Aorta (tissue), 5 donors: ENCODE measurements around the gene STK25. TPM values are rescaled to one million over a fixed set of nuclear protein-coding genes. Genes with fewer than 3 reads are reported as not detected.

Experiments used
- ATAC-seq: fragments of 200-7000 bp; cut with Tn5 transposase; one replicate; pipeline ENCODE4 v1.9.1; 2022; ENCODE audit warnings: moderate library complexity; ENCODE audit not compliant: low FRiP score
- DNase-seq, 2 donors: peaks; one replicate each; pipeline ENCODE4 v3.0.0-alpha.2; 2020
- H3K27ac ChIP-seq, 2 donors: one replicate each; pipeline ENCODE4 v1.5.1; 2013; ENCODE audit warnings: low read length in 2 of 2, mild to moderate bottlenecking in 2 of 2, moderate library complexity in 2 of 2, control low read depth in 1 of 2, inconsistent platforms in 1 of 2, low read depth in 1 of 2
- H3K27me3 ChIP-seq, 2 donors: one replicate each; pipeline ENCODE4 v1.6.1; 2013; ENCODE audit warnings: control low read depth in 1 of 2, low read length in 1 of 2, mild to moderate bottlenecking in 1 of 2, moderate library complexity in 1 of 2; ENCODE audit not compliant: insufficient read depth in 2 of 2, control insufficient read depth in 1 of 2
- H3K36me3 ChIP-seq, 2 donors: one replicate each; pipeline ENCODE4 v1.6.1; 2013; ENCODE audit warnings: control low read depth in 1 of 2, low read length in 1 of 2, mild to moderate bottlenecking in 1 of 2; ENCODE audit not compliant: insufficient read depth in 2 of 2, control insufficient read depth in 1 of 2
- H3K4me1 ChIP-seq, 2 donors: one replicate each; pipeline ENCODE4 v1.6.1; 2013; ENCODE audit warnings: low read length in 2 of 2, control low read depth in 1 of 2, mild to moderate bottlenecking in 1 of 2, moderate library complexity in 1 of 2; ENCODE audit not compliant: insufficient read depth in 2 of 2, control insufficient read depth in 1 of 2
- H3K4me3 ChIP-seq, 2 donors: one replicate each; pipeline ENCODE4 v1.5.1; 2013; ENCODE audit warnings: low read length in 2 of 2, control low read depth in 1 of 2, mild to moderate bottlenecking in 1 of 2
- H3K9me3 ChIP-seq: one replicate; pipeline ENCODE4 v1.6.1; 2013; ENCODE audit warnings: mild to moderate bottlenecking, low read length; ENCODE audit not compliant: control insufficient read depth
- WGBS, 2 donors: extraction: QIAGEN DNeasy Blood & Tissue Kit; methylation state at CpG; one replicate each; pipeline ENCODE4 v1.1.7; 2013; 5-methylcytosine and 5-hydroxymethylcytosine counted together
- intact Hi-C, 2 donors: fragments of 100-400 bp; cut with DNase I; formaldehyde crosslinking; loops; one replicate each; pipeline versions ENCODE4 v1.14.2 to v1.15.0; 2022
- polyA plus RNA-seq, 2 donors: library from polyadenylated mRNA; stranded (reverse); fragments of 200-250 nt; gene quantifications; one replicate each; pipeline ENCODE4 v1.2.3, GENCODE V29; 2013
- total RNA-seq, 2 donors: library from RNA; stranded (reverse); fragmentation: NEBNext Ultra II Directional; extraction: Animal tissue kit (Norgen Biotek cat#: 25700); gene quantifications; one replicate each; pipeline ENCODE4 v1.2.1, GENCODE V29; 2021
- donor health status: healthy with polysubstance abuse.
- donor health status: Bipolar disorder and iron deficiency.
- donor health status: DM: no; HTN: no; CAD: no.
- donor health status: DM: no; HTN: no; CAD: no.
- donor health status: DM: yes; HTN: yes; CAD: no.

The STK25 gene
- total and polyA plus RNA-seq, 4 donors: 85.1 to 261 (median 121) TPM

DNA sequence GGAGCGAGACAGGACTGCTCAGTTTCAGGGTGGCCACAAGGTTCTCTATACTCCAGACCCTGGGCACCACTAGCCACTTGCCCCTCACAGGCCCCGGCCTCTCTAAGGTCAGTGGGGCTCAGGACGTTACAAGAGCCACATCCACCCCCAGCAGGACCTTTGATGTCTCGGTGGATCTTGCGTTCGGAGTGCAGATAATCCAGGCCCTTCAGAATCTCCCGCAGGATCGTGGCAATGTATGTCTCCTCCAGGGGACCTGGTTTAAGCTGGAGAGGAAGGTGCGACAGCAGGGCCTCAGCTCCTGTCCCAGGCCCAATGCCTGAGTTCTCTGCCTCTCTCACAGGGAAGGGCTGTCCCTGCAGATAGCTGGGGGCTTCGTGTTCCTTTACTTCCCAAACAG, 8.4 kb downstream of the STK25 start:
- H3K9me3 ChIP-seq: no peaks in the 10 kb centered on the region
- intact Hi-C loops: no loop called here
- H3K4me1 ChIP-seq: no peaks in the 10 kb centered on the region
- peak in 1 of 2 donors; percentile 45 for DNase-seq
- H3K27ac ChIP-seq: no peak overlapping the region
- H3K4me3 ChIP-seq: no peak overlapping the region
- no peaks in the 10 kb centered on the region for H3K27me3 ChIP-seq
- H3K36me3 ChIP-seq: no peaks in the 10 kb centered on the region
- ATAC-seq: no peak
- WGBS, 2 donors: 91 to 93% methylated on average over 10 of the region's 10 CpGs

DNA sequence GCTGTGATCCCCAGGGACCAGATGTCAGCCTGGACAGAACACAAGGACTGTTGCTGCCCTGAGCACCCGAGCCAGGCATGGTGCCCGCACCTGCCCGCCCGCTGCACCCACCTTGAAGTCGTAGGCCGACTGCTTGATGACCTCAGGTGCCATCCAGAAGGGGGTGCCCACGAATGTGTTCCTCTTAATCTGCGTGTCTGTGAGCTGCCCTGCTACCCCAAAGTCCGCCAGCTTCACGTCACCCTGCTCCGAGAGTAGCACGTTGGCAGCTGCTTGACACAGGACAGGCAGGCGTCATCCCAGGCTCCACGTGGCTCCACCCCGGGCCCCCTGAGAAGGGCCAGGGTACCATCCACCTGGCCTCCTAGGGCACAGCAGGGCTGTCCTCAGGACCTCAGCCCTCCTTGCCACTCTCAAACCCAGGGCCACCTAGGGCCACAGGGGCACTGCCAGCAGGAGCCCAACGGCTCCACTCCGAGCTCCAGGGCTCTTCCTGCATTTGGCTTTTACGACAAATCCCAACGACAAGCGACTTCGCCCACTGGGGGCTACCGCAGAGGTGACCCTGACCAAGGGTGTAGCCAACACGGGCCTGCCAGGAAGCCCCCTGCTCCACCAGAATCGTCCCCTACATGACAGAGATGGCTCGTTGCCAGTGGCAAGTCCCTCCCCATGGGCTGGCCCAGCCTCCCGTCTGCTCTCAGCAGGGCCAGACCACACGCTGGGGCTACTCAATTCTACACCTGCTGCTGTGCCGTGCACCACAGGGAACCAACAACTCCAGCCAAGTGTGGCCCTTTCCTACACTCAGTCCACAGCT, 9.0 kb downstream of the STK25 start:
- H3K4me1 ChIP-seq: no peaks in the 10 kb centered on the region
- ATAC-seq (no peak), DNase-seq (peak in 1 of 2 donors; percentile 66)
- no peaks in the 10 kb centered on the region for H3K27me3 ChIP-seq
- no peaks in the 10 kb centered on the region for H3K9me3 ChIP-seq
- 78 to 80% methylated on average over 28 of the region's 28 CpGs for WGBS, 2 donors
- intact Hi-C loops: no loop called here
- H3K36me3 ChIP-seq: no peaks in the 10 kb centered on the region
- H3K4me3 ChIP-seq: no peak overlapping the region
- no peak overlapping the region for H3K27ac ChIP-seq

- 89 to 90% methylated on average over 35 to 36 of the region's 36 CpGs for WGBS, 2 donors
- DNase-seq (peak in 1 of 2 donors; percentile 69), ATAC-seq (no peak)
- H3K27ac ChIP-seq: no peak overlapping the region
- intact Hi-C loops: no loop called here
- no peaks in the 10 kb centered on the region for H3K36me3 ChIP-seq
- H3K4me3 ChIP-seq: no peak overlapping the region
- no peaks in the 10 kb centered on the region for H3K27me3 ChIP-seq
- no peaks in the 10 kb centered on the region for H3K4me1 ChIP-seq
- H3K9me3 ChIP-seq: no peaks in the 10 kb centered on the region
Measured at GRCh38 chr2:241498115-241499070, 10.0 kb downstream of the STK25 start.

DNA sequence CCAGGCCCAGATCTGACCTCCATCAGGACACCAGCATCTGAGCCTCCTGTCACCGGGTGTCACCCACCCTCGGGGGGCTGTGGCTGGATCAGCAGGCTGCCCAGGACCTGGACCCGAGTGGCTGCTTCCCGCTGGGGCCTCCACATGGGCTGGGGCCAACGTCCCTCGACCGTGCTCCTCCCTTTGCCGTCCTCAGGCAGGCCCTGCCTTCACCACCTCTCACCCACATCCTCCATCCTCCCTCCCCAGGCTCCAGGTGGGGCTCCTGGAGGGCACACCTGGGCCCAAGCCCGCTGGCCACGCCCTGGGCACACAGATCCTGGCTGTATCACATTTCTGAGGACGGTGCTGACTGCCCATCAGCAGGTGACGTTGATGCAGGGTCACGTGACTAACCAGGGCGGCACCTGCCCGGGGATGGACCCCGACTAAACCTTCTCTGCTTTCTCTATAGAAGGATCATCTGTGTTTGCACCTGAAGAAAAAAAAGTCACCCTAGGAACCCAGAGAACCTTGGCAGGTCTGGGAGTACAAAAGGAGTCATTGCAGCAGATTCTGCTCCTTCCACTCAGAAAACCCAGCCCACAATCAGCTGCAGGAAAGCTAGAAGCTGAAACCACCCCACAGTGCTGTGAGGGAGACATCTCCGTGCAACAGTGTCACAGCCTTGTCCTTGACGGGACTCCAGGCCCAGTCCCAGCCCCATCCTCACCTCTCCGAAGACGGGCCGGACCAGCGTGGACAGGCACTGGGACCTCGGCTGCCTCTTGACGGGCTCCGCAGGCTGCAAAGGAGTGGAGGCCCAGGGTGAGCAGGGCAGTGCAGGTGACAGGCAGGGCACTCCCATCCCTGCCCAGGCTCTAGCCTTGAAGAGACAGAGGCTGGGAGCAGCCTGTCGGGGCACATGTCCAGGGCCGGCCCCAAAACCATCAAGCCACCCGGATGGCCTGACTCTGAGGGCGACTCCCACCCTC, 11.2 kb downstream of the STK25 start:
- no peak overlapping the region for H3K27ac ChIP-seq
- no peaks in the 10 kb centered on the region for H3K27me3 ChIP-seq
- intact Hi-C loops: no loop called here
- no peak overlapping the region for H3K4me3 ChIP-seq
- H3K36me3 ChIP-seq: no peaks in the 10 kb centered on the region
- ATAC-seq (no peak), DNase-seq (no peak)
- H3K9me3 ChIP-seq: no peaks in the 10 kb centered on the region
- H3K4me1 ChIP-seq: no peaks in the 10 kb centered on the region
- 86 to 87% methylated on average over 29 of the region's 29 CpGs for WGBS, 2 donors

GRCh38 chr2:241496003-241496707, 12.2 kb downstream of the STK25 start:
- H3K4me3 ChIP-seq: no peak overlapping the region
- intact Hi-C loops: no loop called here
- H3K27ac ChIP-seq: no peak overlapping the region
- H3K4me1 ChIP-seq: no peaks in the 10 kb centered on the region
- DNase-seq (no peak), ATAC-seq (no peak)
- no peaks in the 10 kb centered on the region for H3K27me3 ChIP-seq
- no peaks in the 10 kb centered on the region for H3K9me3 ChIP-seq
- 90 to 91% methylated on average over 28 of the region's 28 CpGs for WGBS, 2 donors
- no peaks in the 10 kb centered on the region for H3K36me3 ChIP-seq

DNA sequence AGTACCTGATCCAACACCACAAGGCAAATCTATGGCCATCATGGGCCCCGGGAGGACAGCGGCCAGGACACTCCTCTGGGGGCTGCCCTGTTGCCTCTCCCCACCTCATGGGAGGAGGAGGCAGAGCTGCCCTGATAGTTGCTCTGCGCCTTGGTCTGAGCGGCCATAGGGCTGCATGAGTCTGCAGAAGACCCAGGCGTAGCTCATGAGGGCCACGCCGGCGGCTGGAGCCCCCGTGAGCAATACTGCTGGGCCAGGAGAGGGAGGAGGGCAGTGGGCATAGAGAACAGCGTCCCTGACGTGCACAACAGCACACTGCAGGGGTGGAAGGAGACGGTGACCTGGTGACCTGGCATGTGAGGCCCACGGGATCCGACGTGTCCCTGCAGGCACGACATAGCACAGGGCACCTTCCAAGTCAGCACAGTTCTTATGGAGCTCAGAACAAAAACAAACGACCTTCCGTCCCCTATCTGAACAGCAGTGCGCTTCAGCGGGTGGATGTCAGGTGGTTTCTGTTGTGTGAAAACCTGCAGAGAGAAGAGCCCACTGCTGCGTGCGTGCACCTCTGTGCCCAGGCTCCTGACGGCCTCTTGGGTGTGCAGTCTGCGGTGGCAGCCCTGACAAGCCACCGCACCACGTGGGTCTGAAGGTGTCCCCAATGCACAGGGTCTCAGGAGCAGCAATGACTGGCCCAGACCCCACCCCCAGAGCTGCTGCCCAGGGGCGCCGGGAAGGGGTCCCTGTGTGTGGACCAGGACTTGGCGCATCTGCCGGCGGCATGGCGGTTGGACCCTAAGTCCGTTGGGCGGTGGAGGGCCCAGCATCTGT, 13.0 kb downstream of the STK25 start:
- Histone ChIP-seq H3K9me3 (no peaks in the 10 kb centered on the region), H3K36me3 (no peaks in the 10 kb centered on the region), H3K27ac (no peak overlapping the region), H3K4me3 (no peak overlapping the region), H3K27me3 (no peaks in the 10 kb centered on the region), H3K4me1 (no peaks in the 10 kb centered on the region)
- intact Hi-C loops: no loop called here
- DNase-seq (no peak), ATAC-seq (no peak)
- 82 to 86% methylated on average over 34 of the region's 34 CpGs for WGBS, 2 donors

DNA sequence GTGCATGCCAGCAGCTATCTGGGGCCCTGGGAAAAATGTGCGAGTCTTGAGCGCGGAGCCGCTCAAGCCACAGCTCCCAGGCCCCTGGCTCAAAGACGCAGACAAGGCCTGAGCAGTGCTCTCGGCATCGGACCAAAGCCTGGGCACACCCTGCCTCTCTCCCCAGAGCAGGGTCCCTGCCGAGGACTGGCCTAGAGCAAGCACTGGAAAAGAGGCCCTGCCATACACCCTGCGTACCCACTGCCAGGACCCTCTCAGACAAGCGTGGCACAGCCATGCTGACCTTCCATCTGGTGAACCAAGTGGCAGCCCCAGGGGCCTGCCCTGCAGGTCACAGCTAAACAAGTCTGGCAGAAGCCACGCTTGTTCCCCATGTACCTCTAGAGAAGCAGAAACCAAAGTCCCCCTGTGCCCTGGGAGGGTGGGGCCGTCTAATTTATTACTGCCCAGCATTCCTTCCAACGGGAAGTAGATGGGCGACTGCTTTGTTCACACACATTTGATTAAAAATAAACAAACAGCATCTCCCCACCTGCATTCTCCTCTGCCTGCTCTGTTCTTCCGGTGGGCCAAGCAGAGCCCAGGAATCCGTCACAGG, 14.0 kb downstream of the STK25 start:
- WGBS, 2 donors: 80 to 83% methylated on average over 15 to 16 of the region's 16 CpGs
- DNase-seq: no peak

More for the DNA sequence above, 14.0 kb downstream of the STK25 start:
- Histone ChIP-seq H3K9me3 (no peaks in the 10 kb centered on the region), H3K27me3 (no peaks in the 10 kb centered on the region), H3K36me3 (no peaks in the 10 kb centered on the region), H3K4me3 (no peak overlapping the region), H3K4me1 (no peaks in the 10 kb centered on the region), H3K27ac (no peak overlapping the region)
- no peak for ATAC-seq
- intact Hi-C loops: no loop called here
